WTC11 (cell line): ENCODE measurements around the gene DRGX. TPM values are rescaled to one million over a fixed set of nuclear protein-coding genes. Genes with fewer than 3 reads are reported as not detected.
A peak's percentile ranks its signal among the peaks of the same experiment; 100 is the strongest.

Experiments used
- ATAC-seq: fragments of 200-7000 bp; cut with Tn5 transposase; 2 replicates; pipeline ENCODE4 v1.10.0; 2021; ENCODE audit warnings: mild to moderate bottlenecking, moderate library complexity
- CTCF ChIA-PET: fragments of 300-600 bp; sonication (Branson Sonifier 250); formaldehyde crosslinking; loops from one replicate; lab custom pipeline; 2021; ENCODE audit warnings: antibody characterized with exemption; lab: Charles Lee
- POLR2A ChIA-PET: fragments of 350-600 bp; sonication (Branson Sonifier 250); formaldehyde crosslinking; loops from one replicate; lab custom pipeline; 2021; ENCODE audit warnings: antibody characterized with exemption; lab: Charles Lee
- DNase-seq: peaks from one replicate; pipeline ENCODE4 v3.0.0; 2021; ENCODE audit warnings: low spot score
- H3K27ac Mint-ChIP-seq: 2 replicates; pipeline ENCODE4 v1.8.0; 2021; ENCODE audit warnings: mixed read lengths
- H3K27me3 Mint-ChIP-seq: 2 replicates; pipeline ENCODE4 v1.8.0; 2021; ENCODE audit warnings: low read depth, mild to moderate bottlenecking, moderate library complexity, mixed read lengths
- H3K36me3 Mint-ChIP-seq: 2 replicates; pipeline ENCODE4 v1.8.0; 2021; ENCODE audit warnings: mixed read lengths
- H3K4me1 Mint-ChIP-seq: 2 replicates; pipeline ENCODE4 v1.8.0; 2022; ENCODE audit warnings: mixed read lengths
- H3K4me3 Mint-ChIP-seq: 2 replicates; pipeline ENCODE4 v1.8.0; 2021; ENCODE audit warnings: mild to moderate bottlenecking, moderate library complexity, mixed read lengths
- H3K9me3 Mint-ChIP-seq: 2 replicates; pipeline ENCODE4 v1.8.0; 2021; ENCODE audit warnings: mixed read lengths
- GTF2I ChIP-seq: fragments of 250-450 bp; sonication (Bioruptor Pico); conservative IDR thresholded peaks from 2 replicates; pipeline ENCODE4 v1.4.0; 2021; ENCODE audit warnings: mild to moderate bottlenecking
- JAZF1 ChIP-seq: fragments of 250-450 bp; sonication (Bioruptor Pico); IDR thresholded peaks from 2 replicates; pipeline ENCODE4 v1.9.0; 2021; ENCODE audit warnings: moderate library complexity, mild to moderate bottlenecking, inconsistent platforms
- KAT7 ChIP-seq: sonication (generic); formaldehyde crosslinking; IDR thresholded peaks from 2 replicates; pipeline ENCODE4 v1.8.1; 2023; ENCODE audit warnings: missing genetic modification reagents, mild to moderate bottlenecking, borderline replicate concordance
- NR3C1 ChIP-seq: sonication (generic); formaldehyde crosslinking; conservative IDR thresholded peaks from 2 replicates; pipeline ENCODE4 v1.8.1; 2023; ENCODE audit warnings: low read depth, mild to moderate bottlenecking, missing genetic modification reagents
- OVOL2 ChIP-seq: fragments of 250-450 bp; sonication (Bioruptor Pico); IDR thresholded peaks from 2 replicates; pipeline ENCODE4 v1.9.0; 2021; ENCODE audit warnings: mild to moderate bottlenecking, borderline replicate concordance
- RELA ChIP-seq: sonication (generic); formaldehyde crosslinking; IDR thresholded peaks from 2 replicates; pipeline ENCODE4 v1.8.1; 2022; ENCODE audit warnings: missing genetic modification reagents, mild to moderate bottlenecking, borderline replicate concordance
- SOX15 ChIP-seq: fragments of 250-450 bp; sonication (Bioruptor Pico); IDR thresholded peaks from 2 replicates; pipeline ENCODE4 v1.9.0; 2021; ENCODE audit warnings: mild to moderate bottlenecking
- TP53 ChIP-seq: sonication (generic); formaldehyde crosslinking; IDR thresholded peaks from 2 replicates; pipeline ENCODE4 v1.8.1; 2023; ENCODE audit warnings: mild to moderate bottlenecking, missing genetic modification reagents
- ZBTB21 ChIP-seq: sonication (generic); formaldehyde crosslinking; IDR thresholded peaks from 2 replicates; pipeline ENCODE4 v1.8.1; 2023; ENCODE audit warnings: mild to moderate bottlenecking, missing genetic modification reagents, borderline replicate concordance
- ZNF138 ChIP-seq: sonication (generic); formaldehyde crosslinking; conservative IDR thresholded peaks from 2 replicates; pipeline ENCODE4 v1.8.1; 2022; ENCODE audit warnings: mild to moderate bottlenecking, moderate library complexity, missing genetic modification reagents
- total RNA-seq: library from RNA; stranded (reverse); gene quantifications from 3 replicates; pipeline ENCODE4 v1.2.3, GENCODE V29; 2021
- TF ChIP-seq, protein P1 (sequence below): fragments of 250-450 bp; sonication (Bioruptor Pico); IDR thresholded peaks from 2 replicates; pipeline ENCODE4 v2.1.2; 2022; ENCODE audit warnings: mild to moderate bottlenecking, moderate library complexity
- TF ChIP-seq, protein P2 (sequence below): sonication (generic); formaldehyde crosslinking; IDR thresholded peaks from 2 replicates; pipeline ENCODE4 v1.8.1; 2023; ENCODE audit warnings: mild to moderate bottlenecking, missing genetic modification reagents, moderate library complexity
- TF ChIP-seq, protein P3 (sequence below): sonication (generic); formaldehyde crosslinking; IDR thresholded peaks from 2 replicates; pipeline ENCODE4 v1.8.1; 2022; ENCODE audit warnings: missing genetic modification reagents, borderline replicate concordance
- TF ChIP-seq, protein P4 (sequence below): fragments of 250-450 bp; sonication (Bioruptor Pico); IDR thresholded peaks from 2 replicates; pipeline ENCODE4 v1.9.0; 2021; ENCODE audit warnings: mild to moderate bottlenecking
- TF ChIP-seq, protein P5 (sequence below): sonication (generic); formaldehyde crosslinking; IDR thresholded peaks from 2 replicates; pipeline ENCODE4 v1.8.0; 2022; ENCODE audit warnings: mild to moderate bottlenecking, missing genetic modification reagents
- TF ChIP-seq, protein P6 (sequence below): sonication (generic); formaldehyde crosslinking; IDR thresholded peaks from 2 replicates; pipeline ENCODE4 v1.8.0; 2022; ENCODE audit warnings: mild to moderate bottlenecking, missing genetic modification reagents

Gene DRGX
- total RNA-seq, 1 experiment from 2014 or later, result not detected

DNA sequence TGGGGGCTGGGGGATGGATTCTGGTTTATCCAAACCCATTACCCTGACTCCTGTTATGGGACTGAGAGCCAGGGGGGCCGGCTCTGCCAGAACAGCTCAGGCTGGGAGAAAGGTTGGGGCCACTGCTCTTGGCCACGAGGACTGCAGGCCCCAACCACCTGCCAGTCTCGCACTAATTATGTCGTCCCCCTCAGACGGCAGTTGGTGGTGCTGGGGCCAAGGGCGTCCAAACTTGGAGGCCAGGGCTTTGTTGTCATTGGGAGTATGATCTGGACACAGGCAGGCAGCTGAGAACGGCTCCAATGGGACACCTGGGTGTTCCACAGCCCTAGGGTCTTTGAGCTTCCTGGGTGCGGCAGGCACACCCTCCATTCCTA is 34.7 kb downstream of the DRGX start:
- Mint-ChIP-seq H3K27ac (no peak overlapping the region), H3K27me3 (no peaks in the 10 kb centered on the region; the same call in 1 of the 2 replicates)
- ATAC-seq, result no peak
- TF ChIP-seq SOX15 (CRISPR knock-in tag), result no peak
- TF ChIP-seq, protein P1, sequence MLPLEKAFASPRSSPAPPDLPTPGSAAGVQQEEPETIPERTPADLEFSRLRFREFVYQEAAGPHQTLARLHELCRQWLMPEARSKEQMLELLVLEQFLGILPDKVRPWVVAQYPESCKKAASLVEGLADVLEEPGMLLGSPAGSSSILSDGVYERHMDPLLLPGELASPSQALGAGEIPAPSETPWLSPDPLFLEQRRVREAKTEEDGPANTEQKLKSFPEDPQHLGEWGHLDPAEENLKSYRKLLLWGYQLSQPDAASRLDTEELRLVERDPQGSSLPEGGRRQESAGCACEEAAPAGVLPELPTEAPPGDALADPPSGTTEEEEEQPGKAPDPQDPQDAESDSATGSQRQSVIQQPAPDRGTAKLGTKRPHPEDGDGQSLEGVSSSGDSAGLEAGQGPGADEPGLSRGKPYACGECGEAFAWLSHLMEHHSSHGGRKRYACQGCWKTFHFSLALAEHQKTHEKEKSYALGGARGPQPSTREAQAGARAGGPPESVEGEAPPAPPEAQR, result no peak
- TF ChIP-seq ZBTB21 (CRISPR knock-in tag), result no peak
- TF ChIP-seq NR3C1, result no peak
- TF ChIP-seq, protein P2, sequence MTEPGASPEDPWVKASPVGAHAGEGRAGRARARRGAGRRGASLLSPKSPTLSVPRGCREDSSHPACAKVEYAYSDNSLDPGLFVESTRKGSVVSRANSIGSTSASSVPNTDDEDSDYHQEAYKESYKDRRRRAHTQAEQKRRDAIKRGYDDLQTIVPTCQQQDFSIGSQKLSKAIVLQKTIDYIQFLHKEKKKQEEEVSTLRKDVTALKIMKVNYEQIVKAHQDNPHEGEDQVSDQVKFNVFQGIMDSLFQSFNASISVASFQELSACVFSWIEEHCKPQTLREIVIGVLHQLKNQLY, result no peak
- TF ChIP-seq OVOL2 (CRISPR knock-in tag), result no peak
- no peak for TF ChIP-seq RELA (CRISPR knock-in tag)
- TF ChIP-seq, protein P3, sequence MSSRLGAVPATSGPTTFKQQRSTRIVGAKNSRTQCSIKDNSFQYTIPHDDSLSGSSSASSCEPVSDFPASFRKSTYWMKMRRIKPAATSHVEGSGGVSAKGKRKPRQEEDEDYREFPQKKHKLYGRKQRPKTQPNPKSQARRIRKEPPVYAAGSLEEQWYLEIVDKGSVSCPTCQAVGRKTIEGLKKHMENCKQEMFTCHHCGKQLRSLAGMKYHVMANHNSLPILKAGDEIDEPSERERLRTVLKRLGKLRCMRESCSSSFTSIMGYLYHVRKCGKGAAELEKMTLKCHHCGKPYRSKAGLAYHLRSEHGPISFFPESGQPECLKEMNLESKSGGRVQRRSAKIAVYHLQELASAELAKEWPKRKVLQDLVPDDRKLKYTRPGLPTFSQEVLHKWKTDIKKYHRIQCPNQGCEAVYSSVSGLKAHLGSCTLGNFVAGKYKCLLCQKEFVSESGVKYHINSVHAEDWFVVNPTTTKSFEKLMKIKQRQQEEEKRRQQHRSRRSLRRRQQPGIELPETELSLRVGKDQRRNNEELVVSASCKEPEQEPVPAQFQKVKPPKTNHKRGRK (CRISPR knock-in tag), result no peak
- TF ChIP-seq, protein P4, sequence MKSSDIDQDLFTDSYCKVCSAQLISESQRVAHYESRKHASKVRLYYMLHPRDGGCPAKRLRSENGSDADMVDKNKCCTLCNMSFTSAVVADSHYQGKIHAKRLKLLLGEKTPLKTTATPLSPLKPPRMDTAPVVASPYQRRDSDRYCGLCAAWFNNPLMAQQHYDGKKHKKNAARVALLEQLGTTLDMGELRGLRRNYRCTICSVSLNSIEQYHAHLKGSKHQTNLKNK (CRISPR knock-in tag), result no peak
- TF ChIP-seq KAT7 (CRISPR knock-in tag), result no peak
- no peak for TF ChIP-seq GTF2I (CRISPR knock-in tag)
- no peak for TF ChIP-seq TP53 (CRISPR knock-in tag)
- TF ChIP-seq, protein P5, sequence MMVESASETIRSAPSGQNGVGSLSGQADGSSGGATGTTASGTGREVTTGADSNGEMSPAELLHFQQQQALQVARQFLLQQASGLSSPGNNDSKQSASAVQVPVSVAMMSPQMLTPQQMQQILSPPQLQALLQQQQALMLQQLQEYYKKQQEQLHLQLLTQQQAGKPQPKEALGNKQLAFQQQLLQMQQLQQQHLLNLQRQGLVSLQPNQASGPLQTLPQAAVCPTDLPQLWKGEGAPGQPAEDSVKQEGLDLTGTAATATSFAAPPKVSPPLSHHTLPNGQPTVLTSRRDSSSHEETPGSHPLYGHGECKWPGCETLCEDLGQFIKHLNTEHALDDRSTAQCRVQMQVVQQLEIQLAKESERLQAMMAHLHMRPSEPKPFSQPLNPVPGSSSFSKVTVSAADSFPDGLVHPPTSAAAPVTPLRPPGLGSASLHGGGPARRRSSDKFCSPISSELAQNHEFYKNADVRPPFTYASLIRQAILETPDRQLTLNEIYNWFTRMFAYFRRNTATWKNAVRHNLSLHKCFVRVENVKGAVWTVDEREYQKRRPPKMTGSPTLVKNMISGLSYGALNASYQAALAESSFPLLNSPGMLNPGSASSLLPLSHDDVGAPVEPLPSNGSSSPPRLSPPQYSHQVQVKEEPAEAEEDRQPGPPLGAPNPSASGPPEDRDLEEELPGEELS (CRISPR knock-in tag), result no peak
- TF ChIP-seq JAZF1, result no peak
- TF ChIP-seq, protein P6, sequence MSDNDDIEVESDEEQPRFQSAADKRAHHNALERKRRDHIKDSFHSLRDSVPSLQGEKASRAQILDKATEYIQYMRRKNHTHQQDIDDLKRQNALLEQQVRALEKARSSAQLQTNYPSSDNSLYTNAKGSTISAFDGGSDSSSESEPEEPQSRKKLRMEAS (CRISPR knock-in tag), result no peak
- TF ChIP-seq, all 79 proteins: peak for 0
- H3K4me1 Mint-ChIP-seq, result peaks cover 21% of the 10 kb centered on the region
- no peak for DNase-seq
- H3K4me3 Mint-ChIP-seq, result no peak overlapping the region
- ChIA-PET CTCF (interaction anchor here (1.1 to 2.1 kb wide), 3 partner anchors 47 to 79 kb away, joined by 3 to 15 read pairs (median 3); no protein-coding TSS in a partner anchor), POLR2A (no interaction called here)
- H3K9me3 Mint-ChIP-seq, result peaks cover 10% of the 10 kb centered on the region
- no peaks in the 10 kb centered on the region for H3K36me3 Mint-ChIP-seq

DNA sequence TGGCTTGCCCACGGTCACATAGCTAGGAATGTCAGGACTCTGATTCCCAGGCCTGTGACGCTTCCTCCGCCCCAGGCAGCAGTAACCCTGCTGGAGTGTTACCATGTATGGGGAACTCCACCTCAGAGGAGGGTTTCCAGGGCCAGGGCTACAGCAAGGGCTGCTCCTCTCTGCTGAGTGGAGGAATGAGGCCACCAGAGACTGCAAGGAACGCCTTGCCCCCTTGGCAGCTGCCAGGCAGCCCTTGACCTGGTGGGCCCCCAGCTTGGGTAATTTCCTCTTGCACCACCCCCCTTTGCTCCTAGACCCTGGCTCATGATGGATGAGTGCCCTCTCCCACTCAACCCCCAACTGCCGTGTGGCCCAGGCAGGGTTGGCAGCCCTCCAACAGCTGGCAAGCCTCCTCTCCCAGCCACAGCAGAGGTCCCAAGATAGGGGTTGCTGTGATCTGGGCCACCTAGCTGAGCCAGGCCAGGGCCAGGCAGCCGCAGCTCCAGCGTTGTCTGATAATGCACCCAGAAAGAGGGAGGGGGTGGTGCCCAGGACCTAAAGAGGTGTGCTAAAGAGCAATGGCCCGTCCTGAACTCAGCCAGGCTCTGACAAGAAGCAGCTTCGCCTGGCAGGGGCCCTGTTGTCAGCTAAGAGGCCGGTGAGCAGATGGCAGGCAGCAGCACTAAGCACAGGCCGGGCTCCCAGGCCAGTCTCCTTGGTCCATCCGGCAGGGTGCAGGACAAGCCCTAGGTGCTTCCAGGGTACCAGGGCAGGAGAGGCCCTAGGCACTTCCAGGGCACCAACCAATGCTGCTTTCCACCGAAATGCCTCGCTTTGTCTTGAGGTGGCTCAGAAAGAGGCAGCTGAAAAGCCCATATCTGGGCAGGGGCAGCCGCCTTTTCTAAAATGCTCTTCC is 35.4 kb downstream of the DRGX start:
- Mint-ChIP-seq H3K4me3 (no peak overlapping the region), H3K4me1 (peaks cover 21% of the 10 kb centered on the region), H3K27me3 (peaks cover 2% of the 10 kb centered on the region; the same call in 1 of the 2 replicates), H3K27ac (0 out of 2 replicates have a peak overlapping the region, but pooled peaks have one; percentile 41), H3K9me3 (peaks cover 10% of the 10 kb centered on the region), H3K36me3 (no peaks in the 10 kb centered on the region)
- TF ChIP-seq ZNF138 (CRISPR knock-in tag), result no peak
- 0 out of 2 replicates have a peak, but pooled peaks have one; percentile 28 for TF ChIP-seq ZBTB21 (CRISPR knock-in tag)
- DNase-seq (no peak), ATAC-seq (peak; percentile 64)
- ChIA-PET CTCF (interaction anchor here (1.3 to 2.1 kb wide), 2 partner anchors 47 to 79 kb away, joined by 3 to 15 read pairs; no protein-coding TSS in a partner anchor), POLR2A (no interaction called here)
